ENCODE data around the gene HUNK. TPM values are rescaled to one million over a fixed set of nuclear protein-coding genes. Genes with fewer than 3 reads are reported as not detected.

Gene HUNK
- total RNA-seq, 1 experiment from 2014 or later: not detected

DNA sequence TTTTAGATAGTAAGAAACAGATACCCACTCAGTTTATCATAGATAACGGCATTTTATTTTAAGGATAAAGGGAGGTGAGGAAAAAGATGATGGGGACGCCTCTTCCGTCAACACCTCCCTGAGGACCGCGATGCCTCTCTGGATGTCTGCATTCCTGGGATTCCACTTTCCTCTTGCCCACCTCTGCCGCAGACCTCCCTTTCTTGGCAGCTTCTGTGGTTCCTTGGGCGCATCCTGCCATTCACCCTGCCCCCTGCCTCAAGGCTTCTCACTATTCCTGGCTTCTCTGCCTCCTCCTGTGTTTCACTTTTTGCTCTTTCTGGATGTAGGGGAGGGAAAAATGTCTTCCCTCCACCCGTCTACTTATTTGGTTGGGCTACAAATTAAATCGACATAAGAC lies 19.9 kb downstream of the HUNK start:
- CTCF ChIA-PET: no interaction called here
- TF ChIP-seq, protein P1, sequence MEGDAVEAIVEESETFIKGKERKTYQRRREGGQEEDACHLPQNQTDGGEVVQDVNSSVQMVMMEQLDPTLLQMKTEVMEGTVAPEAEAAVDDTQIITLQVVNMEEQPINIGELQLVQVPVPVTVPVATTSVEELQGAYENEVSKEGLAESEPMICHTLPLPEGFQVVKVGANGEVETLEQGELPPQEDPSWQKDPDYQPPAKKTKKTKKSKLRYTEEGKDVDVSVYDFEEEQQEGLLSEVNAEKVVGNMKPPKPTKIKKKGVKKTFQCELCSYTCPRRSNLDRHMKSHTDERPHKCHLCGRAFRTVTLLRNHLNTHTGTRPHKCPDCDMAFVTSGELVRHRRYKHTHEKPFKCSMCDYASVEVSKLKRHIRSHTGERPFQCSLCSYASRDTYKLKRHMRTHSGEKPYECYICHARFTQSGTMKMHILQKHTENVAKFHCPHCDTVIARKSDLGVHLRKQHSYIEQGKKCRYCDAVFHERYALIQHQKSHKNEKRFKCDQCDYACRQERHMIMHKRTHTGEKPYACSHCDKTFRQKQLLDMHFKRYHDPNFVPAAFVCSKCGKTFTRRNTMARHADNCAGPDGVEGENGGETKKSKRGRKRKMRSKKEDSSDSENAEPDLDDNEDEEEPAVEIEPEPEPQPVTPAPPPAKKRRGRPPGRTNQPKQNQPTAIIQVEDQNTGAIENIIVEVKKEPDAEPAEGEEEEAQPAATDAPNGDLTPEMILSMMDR (conservative IDR thresholded peaks at IDR 0.05): no peak
- TF ChIP-seq EZH2 (IDR thresholded peaks at IDR 0.05; ENCODE audit: low read depth): no peak
- no peaks in the 10 kb centered on the region for H3K79me2 ChIP-seq (ENCODE audit: low read depth)

DNA sequence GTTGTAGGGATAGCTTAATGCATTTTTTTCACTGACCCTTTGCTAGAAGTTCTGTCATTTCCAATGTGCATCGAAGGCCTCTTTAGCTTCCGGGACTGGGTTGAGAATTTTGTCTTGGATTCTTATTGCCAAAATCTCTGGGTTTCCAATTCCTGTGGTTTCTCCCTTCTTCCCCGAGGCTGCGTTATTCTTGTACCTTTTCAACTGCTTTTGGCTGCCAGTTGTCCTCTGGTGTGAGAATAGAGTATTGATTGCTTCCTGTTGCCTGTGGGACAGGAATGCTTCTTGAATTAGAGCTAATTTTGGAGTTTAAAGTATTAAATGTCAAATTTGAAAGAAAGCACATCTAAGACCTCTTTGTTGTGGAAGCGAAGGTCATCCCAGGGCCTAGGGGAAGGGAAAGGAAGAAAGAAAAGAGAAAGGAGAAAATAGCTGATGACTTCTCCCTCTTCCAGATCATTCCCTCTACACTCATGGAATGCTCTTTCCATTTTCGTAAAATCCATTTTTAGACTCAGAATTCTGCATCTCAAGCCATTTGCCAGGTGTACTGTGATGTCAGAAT lies 21.1 kb downstream of the HUNK start:
- Histone ChIP-seq H2AFZ (no peak overlapping the region), H3K9me2 (ENCODE audit: insufficient read depth) (no peaks in the 10 kb centered on the region), H3K9me3 (ENCODE audit: insufficient read depth, low read depth) (no peaks in the 10 kb centered on the region; the same call in 1 of the 2 replicates), H3K4me1 (replicated peaks; ENCODE audit: insufficient read depth) (no peaks in the 10 kb centered on the region), H3K4me3 (no peak overlapping the region), H3K79me2 (ENCODE audit: low read depth) (no peaks in the 10 kb centered on the region), H3K27me3 (ENCODE audit: insufficient read depth, low read depth) (peaks cover 53% of the 10 kb centered on the region; the same call in 1 of the 2 replicates), H3K36me3 (ENCODE audit: low read depth) (no peaks in the 10 kb centered on the region), H4K20me1 (ENCODE audit: insufficient read depth) (no peaks in the 10 kb centered on the region), H3K4me2 (no peak overlapping the region), H3K27ac (no peak overlapping the region), H3F3A (ENCODE audit: insufficient read depth, low read depth) (no peaks in the 10 kb centered on the region)
- intact Hi-C loops (cut with micrococcal nuclease; ENCODE audit: unreplicated experiment): no loop called here
- POLR2A ChIA-PET (ENCODE audit: unreplicated experiment): no interaction called here
- CTCF ChIA-PET: no interaction called here
- BruUV-seq (replicated peaks): no TSS peak
- DNase-seq: no peak
- TF ChIP-seq EZH2 (IDR thresholded peaks at IDR 0.05; ENCODE audit: low read depth): no peak

More for the DNA sequence above, 19.9 kb downstream of the HUNK start:
- Histone ChIP-seq H3F3A (ENCODE audit: insufficient read depth, low read depth) (no peaks in the 10 kb centered on the region), H3K9me3 (ENCODE audit: insufficient read depth, low read depth) (no peaks in the 10 kb centered on the region; the same call in 1 of the 2 replicates), H3K4me3 (no peak overlapping the region), H3K27ac (no peak overlapping the region), H2AFZ (no peak overlapping the region), H4K20me1 (ENCODE audit: insufficient read depth) (no peaks in the 10 kb centered on the region), H3K9me2 (ENCODE audit: insufficient read depth) (no peaks in the 10 kb centered on the region), H3K27me3 (ENCODE audit: insufficient read depth, low read depth) (peaks cover 50% of the 10 kb centered on the region), H3K4me2 (no peak overlapping the region), H3K36me3 (ENCODE audit: low read depth) (no peaks in the 10 kb centered on the region), H3K4me1 (replicated peaks; ENCODE audit: insufficient read depth) (no peaks in the 10 kb centered on the region)
- intact Hi-C loops (cut with micrococcal nuclease; ENCODE audit: unreplicated experiment): no loop called here
- POLR2A ChIA-PET (ENCODE audit: unreplicated experiment): no interaction called here
- BruUV-seq (replicated peaks): no TSS peak
- no peak for DNase-seq

DNA sequence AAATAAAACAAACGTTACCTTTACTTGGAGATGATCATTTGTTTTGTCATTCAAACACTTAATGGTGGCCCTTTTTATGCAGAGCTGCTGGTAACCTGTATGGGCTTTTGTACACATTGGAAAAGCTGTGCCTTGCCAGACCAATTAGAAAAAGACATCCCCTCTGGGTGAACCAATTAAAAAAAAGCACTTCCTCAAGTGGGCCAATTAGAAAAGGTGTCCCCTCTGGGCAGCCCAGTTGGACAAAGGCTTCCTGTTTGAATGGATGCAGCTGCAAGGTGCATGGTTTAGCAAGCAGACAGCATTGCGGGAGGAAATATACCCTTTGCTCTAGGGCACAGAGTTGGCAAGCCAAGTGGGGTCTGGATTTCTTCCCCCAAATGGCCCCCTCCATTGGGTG lies 21.6 kb downstream of the HUNK start:
- no peak for DNase-seq
- Histone ChIP-seq H3K4me3 (no peak overlapping the region), H3K9me3 (ENCODE audit: insufficient read depth, low read depth) (no peaks in the 10 kb centered on the region; the same call in 1 of the 2 replicates), H2AFZ (no peak overlapping the region), H3K79me2 (ENCODE audit: low read depth) (no peaks in the 10 kb centered on the region), H4K20me1 (ENCODE audit: insufficient read depth) (no peaks in the 10 kb centered on the region), H3K9me2 (ENCODE audit: insufficient read depth) (no peaks in the 10 kb centered on the region), H3F3A (ENCODE audit: insufficient read depth, low read depth) (no peaks in the 10 kb centered on the region), H3K27me3 (ENCODE audit: insufficient read depth, low read depth) (peaks cover 55% of the 10 kb centered on the region; the same call in 1 of the 2 replicates), H3K4me1 (replicated peaks; ENCODE audit: insufficient read depth) (no peaks in the 10 kb centered on the region), H3K4me2 (no peak overlapping the region), H3K36me3 (ENCODE audit: low read depth) (no peaks in the 10 kb centered on the region), H3K27ac (no peak overlapping the region)
- no TSS peak for BruUV-seq (replicated peaks)
- TF ChIP-seq, protein P1 (conservative IDR thresholded peaks at IDR 0.05): no peak
- no peak for TF ChIP-seq EZH2 (IDR thresholded peaks at IDR 0.05; ENCODE audit: low read depth)
- intact Hi-C loops (cut with micrococcal nuclease; ENCODE audit: unreplicated experiment): no loop called here
- ChIA-PET POLR2A (ENCODE audit: unreplicated experiment) (no interaction called here), CTCF (no interaction called here)

Measured in PC-9 (cell line).